H1 (cell line): ENCODE measurements around the gene GPR15. TPM values are rescaled to one million over a fixed set of nuclear protein-coding genes. Genes with fewer than 3 reads are reported as not detected.

Source experiments
- ASH2L ChIP-seq: fragments of 200-600, 300-600 bp; sonication (generic); IDR thresholded peaks from one replicate; pipeline ENCODE4 v1.7.1; 2017; ENCODE audit warnings: low read length
- BACH1 ChIP-seq: IDR thresholded peaks from 2 replicates; pipeline ENCODE4 v1.6.1; 2012; ENCODE audit warnings: low read length, improper control_type of control experiment
- BRCA1 ChIP-seq: IDR thresholded peaks from 2 replicates; pipeline ENCODE4 v1.6.1; 2012; ENCODE audit warnings: low read depth, low read length, improper control_type of control experiment
- CBX5 ChIP-seq: fragments of 300-800, 300-1000 bp; sonication (generic); IDR thresholded peaks from 2 replicates; pipeline ENCODE4 v1.7.1; 2016; ENCODE audit warnings: antibody characterized with exemption, low read length, low read depth
- CHD1 ChIP-seq: IDR thresholded peaks from 2 replicates; pipeline ENCODE4 v1.6.1; 2012; ENCODE audit warnings: low read depth, low read length, improper control_type of control experiment
- CHD2 ChIP-seq: IDR thresholded peaks from 2 replicates; pipeline ENCODE4 v1.6.1; 2012; ENCODE audit warnings: low read length, improper control_type of control experiment
- CREB1 ChIP-seq: IDR thresholded peaks from 2 replicates; pipeline ENCODE4 v1.6.1; 2012; ENCODE audit warnings: inconsistent platforms
- EZH2 ChIP-seq: fragments of 200-600 bp; sonication (generic); IDR thresholded peaks from 2 replicates; pipeline ENCODE4 v1.7.1; 2012; ENCODE audit warnings: low read depth, mild to moderate bottlenecking, moderate library complexity, low read length, inconsistent platforms; ENCODE audit not compliant: severe bottlenecking
- GABPA ChIP-seq: IDR thresholded peaks from 2 replicates; pipeline ENCODE4 v1.6.1; 2011; ENCODE audit warnings: mild to moderate bottlenecking, low read length, moderate library complexity, borderline replicate concordance; ENCODE audit not compliant: insufficient read depth
- KDM1A ChIP-seq: fragments of 200-600, 300-600 bp; sonication (generic); IDR thresholded peaks from 2 replicates; pipeline ENCODE4 v1.7.1; 2016; ENCODE audit warnings: mild to moderate bottlenecking, low read length, borderline replicate concordance
- MAFK ChIP-seq: IDR thresholded peaks from 2 replicates; pipeline ENCODE4 v1.6.1; 2012; ENCODE audit warnings: low read depth, mild to moderate bottlenecking, improper control_type of control experiment, low read length
- NRF1 ChIP-seq: IDR thresholded peaks from 2 replicates; pipeline ENCODE4 v1.6.1; 2011; ENCODE audit warnings: mild to moderate bottlenecking, low read depth, low read length, improper control_type of control experiment
- POLR2A ChIP-seq, 2 experiments: IDR thresholded peaks; 1 replicate in 1 of 2; 2 replicates in 1 of 2; pipeline ENCODE4 v1.6.1; 2011; ENCODE audit warnings: low read depth in 2 of 2, low read length in 2 of 2, mild to moderate bottlenecking in 2 of 2; ENCODE audit errors: control extremely low read depth in 1 of 2
- RAD21 ChIP-seq, 2 experiments: IDR thresholded peaks in 1 of 2; conservative IDR thresholded peaks in 1 of 2; 2 replicates each; pipeline ENCODE4 v1.6.1; 2011; ENCODE audit warnings: low read depth in 2 of 2, low read length in 2 of 2, improper control_type of control experiment in 1 of 2, inconsistent platforms in 1 of 2, mild to moderate bottlenecking in 1 of 2, moderate library complexity in 1 of 2
- RFX5 ChIP-seq: IDR thresholded peaks from 2 replicates; pipeline ENCODE4 v1.6.1; 2011; ENCODE audit warnings: low read depth, low read length, improper control_type of control experiment, borderline replicate concordance
- RXRA ChIP-seq: IDR thresholded peaks from 2 replicates; pipeline ENCODE4 v1.6.1; 2011; ENCODE audit warnings: low read depth, mild to moderate bottlenecking, low read length, moderate library complexity; ENCODE audit not compliant: insufficient read depth
- SAP30 ChIP-seq: fragments of 300-600 bp; sonication (generic); IDR thresholded peaks from 2 replicates; pipeline ENCODE4 v1.7.1; 2012; ENCODE audit warnings: low read length, moderate library complexity, mild to moderate bottlenecking, inconsistent platforms; ENCODE audit not compliant: insufficient read depth, insufficient replicate concordance
- SIX5 ChIP-seq: IDR thresholded peaks from 2 replicates; pipeline ENCODE4 v1.6.1; 2011; ENCODE audit warnings: mild to moderate bottlenecking, low read depth, low read length
- TAF1 ChIP-seq: IDR thresholded peaks from 2 replicates; pipeline ENCODE4 v1.6.1; 2011; ENCODE audit warnings: mild to moderate bottlenecking, low read depth, low read length
- polyA plus RNA-seq, 7 experiments: library from polyadenylated mRNA; depleted of rRNA in 3 of 7; stranded (reverse) in 5 of 7; unstranded in 2 of 7; fragments of >200 nt in 5 of 7; fragments of 200-250 nt in 2 of 7; gene quantifications; 1 replicate in 5 of 7; 2 replicates in 1 of 7; 4 replicates in 1 of 7; pipeline versions ENCODE4 v1.2.1 to v1.2.3, GENCODE V29; 2011 to 2013; ENCODE audit warnings: missing spikeins in 2 of 7, mixed read lengths in 2 of 7
- total RNA-seq: library from RNA; stranded (reverse); fragmentation: NEBNext Ultra II Directional; extraction: Animal tissue kit (Norgen Biotek cat#: 25700); gene quantifications from 2 replicates; pipeline ENCODE4 v1.2.1, GENCODE V29; 2021
- TF ChIP-seq, protein P1 (sequence below), 3 experiments: IDR thresholded peaks; 1 replicate in 2 of 3; 2 replicates in 1 of 3; pipeline versions ENCODE4 v1.5.1 to v1.6.1; 2011; ENCODE audit warnings: low read length in 3 of 3, mild to moderate bottlenecking in 3 of 3, inconsistent platforms in 2 of 3, low read depth in 1 of 3, moderate library complexity in 1 of 3; ENCODE audit not compliant: insufficient read depth in 1 of 3; ENCODE audit errors: control extremely low read depth in 1 of 3
- TF ChIP-seq, protein P2 (sequence below): IDR thresholded peaks from 2 replicates; pipeline ENCODE4 v1.6.1; 2012; ENCODE audit warnings: low read length, inconsistent platforms

The GPR15 gene
- total and polyA plus RNA-seq, 2 of the 8 experiments (the other 6 are each of a cell fraction or from before 2014, with no cell fraction given) = not detected

DNA sequence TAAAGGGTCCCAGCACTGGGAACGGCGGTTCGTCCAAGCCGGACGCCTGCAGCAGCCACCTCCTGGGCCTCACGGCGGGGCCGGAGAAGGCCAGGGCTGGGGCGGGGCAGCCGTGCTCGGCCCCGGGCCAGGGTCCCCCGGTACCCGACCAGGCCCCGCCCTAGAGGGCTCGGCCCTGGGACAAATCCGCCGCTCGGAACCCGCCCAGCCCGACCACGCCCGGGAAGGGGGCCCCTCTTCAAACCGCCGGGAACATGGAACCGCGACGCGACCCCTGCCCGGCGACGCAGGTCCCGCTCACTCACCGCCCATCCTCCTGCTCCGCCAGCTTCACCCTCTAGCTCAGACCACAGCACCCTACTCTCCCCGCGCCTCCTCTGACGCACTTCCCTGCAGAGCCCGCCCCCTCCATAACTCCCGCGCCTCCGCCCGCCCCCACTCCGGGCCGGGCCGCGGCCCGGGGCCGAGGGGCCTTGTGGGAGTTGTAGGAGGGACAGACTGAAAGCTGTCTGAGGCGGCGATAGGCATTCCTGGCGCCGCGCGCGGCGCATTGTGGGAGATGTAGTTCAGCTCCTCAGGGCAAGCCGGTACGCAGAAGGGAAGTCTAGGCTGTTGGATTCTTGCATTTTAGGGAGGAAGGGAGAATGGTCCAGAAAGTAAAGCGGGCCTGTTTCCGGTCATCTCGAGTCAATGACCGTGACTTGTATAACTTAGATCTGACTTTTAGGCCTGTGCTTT lies 9.1 kb upstream of the GPR15 start, which contains the start of gene CLDND1 (continued):
- TF ChIP-seq MAFK = no peak
- no peak for TF ChIP-seq GABPA
- peak; percentile 81 for TF ChIP-seq TAF1
- TF ChIP-seq EZH2 = no peak
- TF ChIP-seq RFX5 = no peak
- no peak for TF ChIP-seq NRF1
- no peak for TF ChIP-seq BRCA1
- TF ChIP-seq CBX5 = no peak
- peak; percentile 91 for TF ChIP-seq SIX5
- TF ChIP-seq KDM1A = no peak
- peak; percentile 70 for TF ChIP-seq CREB1
- no peak for TF ChIP-seq SAP30
- no peak for TF ChIP-seq RAD21 (IDR thresholded peaks at IDR 0.05 in 1 of 2, conservative IDR thresholded peaks at IDR 0.05 in 1 of 2; ENCODE audit: low read depth in 2 of 2, low read length in 2 of 2)
- TF ChIP-seq ASH2L = peak; percentile 74
- TF ChIP-seq BACH1 = no peak
- TF ChIP-seq RXRA = 0 out of 2 replicates have a peak, but pooled peaks have one; percentile 41
- peak; percentile 75 to 91 for TF ChIP-seq POLR2A (IDR thresholded peaks at IDR 0.05; ENCODE audit: control extremely low read depth in 1 of 2, low read depth in 2 of 2, low read length in 2 of 2)
- TF ChIP-seq, protein P1, sequence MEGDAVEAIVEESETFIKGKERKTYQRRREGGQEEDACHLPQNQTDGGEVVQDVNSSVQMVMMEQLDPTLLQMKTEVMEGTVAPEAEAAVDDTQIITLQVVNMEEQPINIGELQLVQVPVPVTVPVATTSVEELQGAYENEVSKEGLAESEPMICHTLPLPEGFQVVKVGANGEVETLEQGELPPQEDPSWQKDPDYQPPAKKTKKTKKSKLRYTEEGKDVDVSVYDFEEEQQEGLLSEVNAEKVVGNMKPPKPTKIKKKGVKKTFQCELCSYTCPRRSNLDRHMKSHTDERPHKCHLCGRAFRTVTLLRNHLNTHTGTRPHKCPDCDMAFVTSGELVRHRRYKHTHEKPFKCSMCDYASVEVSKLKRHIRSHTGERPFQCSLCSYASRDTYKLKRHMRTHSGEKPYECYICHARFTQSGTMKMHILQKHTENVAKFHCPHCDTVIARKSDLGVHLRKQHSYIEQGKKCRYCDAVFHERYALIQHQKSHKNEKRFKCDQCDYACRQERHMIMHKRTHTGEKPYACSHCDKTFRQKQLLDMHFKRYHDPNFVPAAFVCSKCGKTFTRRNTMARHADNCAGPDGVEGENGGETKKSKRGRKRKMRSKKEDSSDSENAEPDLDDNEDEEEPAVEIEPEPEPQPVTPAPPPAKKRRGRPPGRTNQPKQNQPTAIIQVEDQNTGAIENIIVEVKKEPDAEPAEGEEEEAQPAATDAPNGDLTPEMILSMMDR (IDR thresholded peaks at IDR 0.05; ENCODE audit: control extremely low read depth in 1 of 3, insufficient read depth in 1 of 3, low read depth in 1 of 3, low read length in 3 of 3) = no peak; a peak in 1 of 4 replicates
- no peak for TF ChIP-seq CHD2
- no peak for TF ChIP-seq CHD1
- TF ChIP-seq, protein P2, sequence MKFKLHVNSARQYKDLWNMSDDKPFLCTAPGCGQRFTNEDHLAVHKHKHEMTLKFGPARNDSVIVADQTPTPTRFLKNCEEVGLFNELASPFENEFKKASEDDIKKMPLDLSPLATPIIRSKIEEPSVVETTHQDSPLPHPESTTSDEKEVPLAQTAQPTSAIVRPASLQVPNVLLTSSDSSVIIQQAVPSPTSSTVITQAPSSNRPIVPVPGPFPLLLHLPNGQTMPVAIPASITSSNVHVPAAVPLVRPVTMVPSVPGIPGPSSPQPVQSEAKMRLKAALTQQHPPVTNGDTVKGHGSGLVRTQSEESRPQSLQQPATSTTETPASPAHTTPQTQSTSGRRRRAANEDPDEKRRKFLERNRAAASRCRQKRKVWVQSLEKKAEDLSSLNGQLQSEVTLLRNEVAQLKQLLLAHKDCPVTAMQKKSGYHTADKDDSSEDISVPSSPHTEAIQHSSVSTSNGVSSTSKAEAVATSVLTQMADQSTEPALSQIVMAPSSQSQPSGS = no peak
